LNCAP (cell line): ENCODE data around the gene SLC28A2.

Source experiments
- TF ChIP-seq, protein P1 (sequence below): fragments of 450-650 bp; IDR thresholded peaks from 2 replicates; pipeline ENCODE4 v1.5.1; 2017; ENCODE audit warnings: mild to moderate bottlenecking

Gene SLC28A2

DNA sequence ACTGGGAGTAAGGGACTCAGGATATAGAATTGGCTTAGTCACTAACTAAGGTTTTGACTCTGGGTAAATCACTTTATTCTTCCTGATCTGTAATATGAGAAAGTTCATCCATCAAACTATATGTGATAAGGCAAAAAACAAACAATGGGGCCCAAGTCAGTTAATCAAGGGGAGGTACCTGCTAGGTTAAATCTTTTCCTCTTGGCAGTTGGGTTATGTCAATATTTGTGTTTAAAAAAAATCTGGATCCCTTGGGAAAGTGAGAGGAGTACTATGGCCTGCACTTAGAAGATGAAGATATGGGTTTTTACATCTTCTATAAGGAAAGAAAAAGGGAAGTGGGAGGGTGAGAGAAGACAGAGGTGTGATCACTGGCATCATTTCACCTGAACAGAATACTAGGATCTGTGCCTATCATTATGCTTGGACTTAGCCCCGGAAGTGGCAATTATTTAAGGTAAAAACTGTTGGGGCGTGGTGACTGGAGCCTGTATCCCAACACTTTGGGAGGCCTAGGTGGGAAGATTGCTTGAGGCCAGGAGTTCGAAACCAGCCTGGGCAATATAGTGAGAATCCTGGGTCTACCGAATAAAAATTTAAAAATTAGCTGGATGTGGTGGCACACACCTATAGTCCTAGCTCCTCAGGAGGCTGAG lies 2.8 kb upstream of the SLC28A2 start:
- TF ChIP-seq, protein P1, sequence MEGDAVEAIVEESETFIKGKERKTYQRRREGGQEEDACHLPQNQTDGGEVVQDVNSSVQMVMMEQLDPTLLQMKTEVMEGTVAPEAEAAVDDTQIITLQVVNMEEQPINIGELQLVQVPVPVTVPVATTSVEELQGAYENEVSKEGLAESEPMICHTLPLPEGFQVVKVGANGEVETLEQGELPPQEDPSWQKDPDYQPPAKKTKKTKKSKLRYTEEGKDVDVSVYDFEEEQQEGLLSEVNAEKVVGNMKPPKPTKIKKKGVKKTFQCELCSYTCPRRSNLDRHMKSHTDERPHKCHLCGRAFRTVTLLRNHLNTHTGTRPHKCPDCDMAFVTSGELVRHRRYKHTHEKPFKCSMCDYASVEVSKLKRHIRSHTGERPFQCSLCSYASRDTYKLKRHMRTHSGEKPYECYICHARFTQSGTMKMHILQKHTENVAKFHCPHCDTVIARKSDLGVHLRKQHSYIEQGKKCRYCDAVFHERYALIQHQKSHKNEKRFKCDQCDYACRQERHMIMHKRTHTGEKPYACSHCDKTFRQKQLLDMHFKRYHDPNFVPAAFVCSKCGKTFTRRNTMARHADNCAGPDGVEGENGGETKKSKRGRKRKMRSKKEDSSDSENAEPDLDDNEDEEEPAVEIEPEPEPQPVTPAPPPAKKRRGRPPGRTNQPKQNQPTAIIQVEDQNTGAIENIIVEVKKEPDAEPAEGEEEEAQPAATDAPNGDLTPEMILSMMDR: no peak

DNA sequence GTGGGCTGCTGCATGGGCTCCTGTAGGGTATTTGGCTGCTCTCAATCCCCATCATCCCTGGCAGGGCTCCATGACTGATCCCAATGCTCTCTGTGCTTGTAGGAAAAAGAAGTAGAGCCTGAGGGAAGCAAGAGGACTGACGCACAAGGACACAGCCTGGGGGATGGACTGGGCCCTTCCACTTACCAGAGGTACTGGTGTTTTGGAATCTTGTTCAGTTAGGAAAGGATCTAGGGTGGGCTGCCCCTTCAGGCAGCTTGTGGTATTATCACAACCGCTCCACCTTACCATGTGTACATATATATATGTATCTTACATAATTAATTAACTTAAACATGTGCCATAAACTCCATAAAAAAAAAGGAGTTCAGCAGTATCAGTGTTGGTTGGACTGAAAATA lies 1.3 kb downstream of the SLC28A2 start:
- TF ChIP-seq, protein P1: peak; percentile 27; the same call in 1 of the 2 replicates

- TF ChIP-seq, protein P1: no peak
Observed at GRCh38 chr15:45254405-45254804, 2.4 kb downstream of the SLC28A2 start.

GRCh38 chr15:45259796-45260195 lies 7.8 kb downstream of the SLC28A2 start:
- TF ChIP-seq, protein P1: no peak

DNA sequence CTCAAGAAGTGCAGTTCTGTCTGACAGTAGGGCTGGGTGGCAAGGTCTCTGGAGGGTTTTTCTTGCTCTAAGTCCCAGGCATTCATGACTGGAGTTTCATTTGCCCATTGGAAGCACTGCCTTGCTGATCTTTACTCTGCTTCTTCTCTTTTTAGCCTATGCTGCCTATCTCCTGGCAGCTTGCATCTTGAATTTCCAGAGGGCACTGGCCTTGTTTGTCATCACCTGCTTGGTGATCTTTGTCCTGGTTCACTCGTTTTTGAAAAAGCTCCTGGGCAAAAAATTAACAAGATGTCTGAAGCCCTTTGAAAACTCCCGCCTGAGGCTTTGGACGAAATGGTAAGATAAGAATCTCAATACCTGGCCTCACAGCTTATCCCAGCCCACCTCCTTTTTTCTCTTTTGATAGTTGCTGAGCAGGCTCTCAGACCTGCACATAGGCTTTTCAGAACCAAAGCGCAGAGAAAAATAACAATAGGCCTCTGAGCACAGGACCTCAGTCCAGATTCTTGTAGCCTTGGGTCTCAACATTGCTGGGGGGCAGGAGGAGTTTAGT lies 10.9 kb downstream of the SLC28A2 start:
- TF ChIP-seq, protein P1: no peak

DNA sequence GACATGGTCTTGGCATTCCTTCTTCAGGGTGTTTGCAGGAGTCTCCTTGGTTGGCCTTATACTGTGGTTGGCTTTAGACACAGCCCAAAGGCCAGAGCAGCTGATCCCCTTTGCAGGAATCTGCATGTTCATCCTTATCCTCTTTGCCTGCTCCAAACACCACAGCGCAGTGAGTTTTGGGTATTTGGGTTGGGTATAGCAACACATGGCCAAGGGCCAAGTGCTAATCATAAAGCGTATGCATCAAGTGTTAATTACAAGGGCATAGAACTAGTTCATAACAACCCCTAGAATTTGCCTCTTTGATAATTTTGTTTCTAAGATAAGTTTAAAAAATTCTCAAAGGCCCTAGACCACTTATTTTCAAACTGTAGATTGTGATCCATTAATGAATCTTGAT lies 11.8 kb downstream of the SLC28A2 start:
- TF ChIP-seq, protein P1: no peak

DNA sequence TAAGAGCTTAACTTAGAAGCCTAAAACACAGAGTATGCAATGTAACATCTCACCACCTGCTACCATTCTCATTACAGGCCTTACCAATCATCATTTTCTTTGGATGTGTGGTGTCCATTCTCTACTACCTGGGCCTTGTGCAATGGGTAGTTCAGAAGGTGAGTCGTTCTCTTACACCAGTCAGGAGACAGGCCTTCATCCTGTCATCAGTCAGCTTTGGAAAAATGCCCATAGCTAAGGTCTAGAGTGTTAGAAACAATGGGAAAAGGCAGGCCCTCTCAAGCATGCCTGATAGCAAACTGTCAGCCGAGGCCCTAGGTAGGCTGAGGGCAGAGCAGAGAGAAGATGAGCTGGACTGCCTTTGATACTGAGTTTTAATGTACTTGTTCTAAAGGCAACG lies 13.5 kb downstream of the SLC28A2 start:
- TF ChIP-seq, protein P1: no peak
